Cardiac muscle cell (in vitro differentiated cells and primary cell): ENCODE measurements around the gene EID3. TPM values are rescaled to one million over a fixed set of nuclear protein-coding genes. Genes with fewer than 3 reads are reported as not detected.
A peak's percentile ranks its signal among the peaks of the same experiment; 100 is the strongest.

Experiments
- DNase-seq, 2 donors: peaks; one replicate each; pipeline versions ENCODE4 v3.0.0 to v3.0.0-alpha.2; 2010 to 2017; ENCODE audit warnings: low read depth in 1 of 2, low spot score in 1 of 2
- H3K27ac ChIP-seq: fragments of 200-600 bp; sonication (generic); 2 replicates; pipeline ENCODE4 v1.5.1; 2016
- H3K27me3 ChIP-seq: fragments of 200-600 bp; sonication (generic); 2 replicates; pipeline ENCODE4 v1.6.0; 2016; ENCODE audit warnings: control low read depth
- H3K36me3 ChIP-seq: fragments of 200-600 bp; sonication (generic); 2 replicates; pipeline ENCODE4 v1.5.1; 2016; ENCODE audit warnings: control low read depth
- H3K4me1 ChIP-seq: fragments of 200-600 bp; sonication (generic); 2 replicates; pipeline ENCODE4 v1.8.1; 2017; ENCODE audit warnings: low read depth, mild to moderate bottlenecking, mixed run types
- H3K4me3 ChIP-seq: fragments of 200-600 bp; sonication (generic); 2 replicates; pipeline ENCODE4 v1.5.1; 2016; ENCODE audit warnings: mild to moderate bottlenecking
- H3K9me3 ChIP-seq: fragments of 200-600 bp; sonication (generic); 2 replicates; pipeline ENCODE4 v1.5.1; 2017; ENCODE audit warnings: low read depth, mild to moderate bottlenecking, control low read depth
- CTCF ChIP-seq: IDR thresholded peaks from 2 replicates; pipeline ENCODE4 v1.5.1; 2012; ENCODE audit warnings: low read depth, mild to moderate bottlenecking, low read length
- polyA plus RNA-seq: library from polyadenylated mRNA; unstranded; fragments of >200 nt; fragmentation: Nextera tagmentation; extraction: Ambion mirVana; gene quantifications from 2 replicates; pipeline ENCODE4 v1.2.1, GENCODE V29; 2016
- total RNA-seq: library from RNA; depleted of rRNA; stranded (reverse); fragments of >200 nt; gene quantifications from 2 replicates; pipeline ENCODE4 v1.2.3, GENCODE V29; 2016

Gene EID3
- total and polyA plus RNA-seq, 2 experiments from 2014 or later, result 3.0 to 3.3 TPM

- no peaks in the 10 kb centered on the region for H3K4me1 ChIP-seq
- no peak for TF ChIP-seq CTCF
- H3K9me3 ChIP-seq, result no peaks in the 10 kb centered on the region
- H3K27me3 ChIP-seq, result no peaks in the 10 kb centered on the region
- no peak overlapping the region for H3K4me3 ChIP-seq
- H3K27ac ChIP-seq, result no peak overlapping the region
- H3K36me3 ChIP-seq, result no peaks in the 10 kb centered on the region
- no peak for DNase-seq
Observed at GRCh38 chr12:104279164-104279563, 24.4 kb upstream of the EID3 start.

DNA sequence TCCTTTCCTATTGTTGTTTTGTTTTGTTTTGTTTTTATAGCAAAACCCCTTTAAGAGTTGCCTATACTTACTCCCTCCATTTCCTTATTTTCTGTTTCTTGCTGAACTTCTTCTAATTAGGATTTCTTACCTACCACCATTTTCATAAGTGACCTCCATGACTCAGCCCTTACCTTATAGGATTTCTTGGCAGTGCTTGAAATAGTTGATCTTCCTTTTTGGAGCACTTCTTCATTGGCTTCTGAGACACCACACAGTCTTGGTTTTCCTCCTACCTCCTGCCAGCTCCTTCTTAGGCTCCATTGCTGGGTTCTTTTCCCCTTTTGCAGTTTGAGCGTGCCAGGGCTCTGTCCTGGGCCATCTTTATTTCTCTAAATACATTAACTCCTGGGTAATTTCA, 23.4 kb upstream of the EID3 start:
- TF ChIP-seq CTCF, result no peak
- H3K4me1 ChIP-seq, result no peaks in the 10 kb centered on the region
- no peak overlapping the region for H3K27ac ChIP-seq
- no peaks in the 10 kb centered on the region for H3K27me3 ChIP-seq
- H3K9me3 ChIP-seq, result no peaks in the 10 kb centered on the region
- no peak for DNase-seq
- no peaks in the 10 kb centered on the region for H3K36me3 ChIP-seq
- no peak overlapping the region for H3K4me3 ChIP-seq

DNA sequence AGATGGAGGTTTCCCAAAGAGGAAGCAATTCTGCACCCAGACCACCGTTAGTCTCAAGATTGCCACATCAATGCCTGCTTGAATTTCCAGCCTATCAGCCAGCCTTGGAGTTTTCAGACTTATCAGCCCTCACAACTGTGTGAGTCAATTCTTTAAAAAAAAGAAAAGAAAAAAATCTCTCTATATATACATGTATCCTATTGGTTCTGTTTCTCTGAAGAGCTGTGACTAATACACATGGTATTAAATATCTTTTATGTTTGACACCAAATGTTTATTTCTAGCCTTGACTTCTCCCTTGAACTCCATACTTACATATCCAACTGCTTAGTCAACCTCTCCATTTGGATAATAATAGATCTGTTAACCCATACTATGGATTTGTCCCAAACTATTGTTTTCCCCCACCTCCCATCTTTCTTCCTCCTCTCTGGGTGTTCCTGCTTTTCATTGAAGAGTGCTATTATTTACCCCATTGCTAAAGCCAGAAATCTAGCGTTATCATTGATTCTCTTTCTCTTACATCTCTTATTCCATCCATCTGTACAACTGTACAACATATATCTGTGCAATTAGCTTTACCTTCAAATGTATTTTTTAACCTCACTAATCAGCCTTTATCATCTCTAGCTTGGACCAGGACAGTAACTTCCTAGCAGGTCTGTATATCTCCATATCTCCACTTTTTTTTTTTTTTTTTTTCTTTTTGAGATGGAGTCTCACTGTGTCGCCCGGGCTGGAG, 22.7 kb upstream of the EID3 start:
- TF ChIP-seq CTCF, result no peak
- no peak overlapping the region for H3K27ac ChIP-seq
- H3K9me3 ChIP-seq, result no peaks in the 10 kb centered on the region
- H3K36me3 ChIP-seq, result no peaks in the 10 kb centered on the region
- H3K4me3 ChIP-seq, result no peak overlapping the region
- peak in 1 of 2 donors; percentile 91 for DNase-seq
- peaks cover 2% of the 10 kb centered on the region for H3K4me1 ChIP-seq
- no peaks in the 10 kb centered on the region for H3K27me3 ChIP-seq

DNA sequence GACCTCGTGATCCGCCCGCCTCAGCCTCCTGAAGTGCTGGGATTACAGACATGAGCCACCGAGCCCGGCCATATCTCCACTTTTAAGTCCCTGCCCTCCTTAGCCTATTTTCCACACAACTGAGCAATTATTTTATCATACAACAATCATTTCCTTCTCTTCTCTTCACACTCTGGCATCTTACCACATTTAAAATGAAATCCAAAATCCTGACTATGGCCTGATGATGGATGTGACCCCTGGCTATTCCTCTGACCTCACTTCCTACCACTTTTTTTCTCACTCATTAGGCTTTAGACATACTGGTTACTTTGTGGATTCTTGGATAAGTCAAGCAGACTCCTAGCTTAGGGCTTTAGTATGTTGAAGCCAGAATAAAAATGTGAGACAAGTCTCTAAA, 21.9 kb upstream of the EID3 start:
- Histone ChIP-seq H3K4me1 (peaks cover 9% of the 10 kb centered on the region), H3K27me3 (no peaks in the 10 kb centered on the region), H3K4me3 (no peak overlapping the region), H3K27ac (no peak overlapping the region), H3K36me3 (no peaks in the 10 kb centered on the region), H3K9me3 (no peaks in the 10 kb centered on the region)
- TF ChIP-seq CTCF, result no peak
- DNase-seq, result peak in 1 of 2 donors; percentile 41

GRCh38 chr12:104282109-104282508, 21.4 kb upstream of the EID3 start:
- H3K36me3 ChIP-seq, result no peaks in the 10 kb centered on the region
- peaks cover 9% of the 10 kb centered on the region for H3K4me1 ChIP-seq
- H3K4me3 ChIP-seq, result no peak overlapping the region
- H3K27ac ChIP-seq, result no peak overlapping the region
- H3K9me3 ChIP-seq, result no peaks in the 10 kb centered on the region
- TF ChIP-seq CTCF, result no peak
- H3K27me3 ChIP-seq, result no peaks in the 10 kb centered on the region
- peak in 1 of 2 donors; percentile 59 for DNase-seq
